Type B pancreatic cell (in vitro differentiated cells): ENCODE measurements around the gene MUC5B. TPM values are rescaled to one million over a fixed set of nuclear protein-coding genes. Genes with fewer than 3 reads are reported as not detected.
"Not testable (repeated sequence)": the region's sequence is repeated elsewhere in the genome, so short reads cannot be mapped to it uniquely, and the experiment has no call there.

Experiments
- DNase-seq: peaks from one replicate; pipeline ENCODE4 v3.0.0; 2021; ENCODE audit warnings: mixed read lengths; ENCODE audit not compliant: unreplicated experiment; ENCODE audit errors: extremely low spot score
- H3K27ac Mint-ChIP-seq: 2 replicates; pipeline ENCODE4 v1.8.0; 2021; ENCODE audit warnings: mild to moderate bottlenecking, mixed read lengths
- H3K27me3 Mint-ChIP-seq: 2 replicates; pipeline ENCODE4 v1.8.0; 2021; ENCODE audit warnings: mixed read lengths
- H3K36me3 Mint-ChIP-seq: 2 replicates; pipeline ENCODE4 v1.8.0; 2021; ENCODE audit warnings: mixed read lengths
- H3K4me1 Mint-ChIP-seq: one replicate; pipeline ENCODE4 v1.8.0; 2021; ENCODE audit warnings: mixed read lengths; ENCODE audit not compliant: unreplicated experiment
- H3K4me3 Mint-ChIP-seq: 2 replicates; pipeline ENCODE4 v1.8.0; 2021; ENCODE audit warnings: mild to moderate bottlenecking, mixed read lengths
- H3K9me3 Mint-ChIP-seq: 2 replicates; pipeline ENCODE4 v1.8.0; 2021; ENCODE audit warnings: mixed read lengths
- total RNA-seq: library from RNA; stranded (reverse); gene quantifications from 2 replicates; pipeline ENCODE4 v1.2.1, GENCODE V29; 2021; ENCODE audit warnings: low replicate concordance
- TF ChIP-seq, protein P1 (sequence below): fragments of 200-600 bp; sonication (generic); conservative IDR thresholded peaks from 2 replicates; pipeline ENCODE4 v1.5.0; 2021; ENCODE audit warnings: antibody characterized with exemption, mild to moderate bottlenecking

Gene MUC5B
- total RNA-seq, 1 donor from 2014 or later = 2.0 TPM

DNA sequence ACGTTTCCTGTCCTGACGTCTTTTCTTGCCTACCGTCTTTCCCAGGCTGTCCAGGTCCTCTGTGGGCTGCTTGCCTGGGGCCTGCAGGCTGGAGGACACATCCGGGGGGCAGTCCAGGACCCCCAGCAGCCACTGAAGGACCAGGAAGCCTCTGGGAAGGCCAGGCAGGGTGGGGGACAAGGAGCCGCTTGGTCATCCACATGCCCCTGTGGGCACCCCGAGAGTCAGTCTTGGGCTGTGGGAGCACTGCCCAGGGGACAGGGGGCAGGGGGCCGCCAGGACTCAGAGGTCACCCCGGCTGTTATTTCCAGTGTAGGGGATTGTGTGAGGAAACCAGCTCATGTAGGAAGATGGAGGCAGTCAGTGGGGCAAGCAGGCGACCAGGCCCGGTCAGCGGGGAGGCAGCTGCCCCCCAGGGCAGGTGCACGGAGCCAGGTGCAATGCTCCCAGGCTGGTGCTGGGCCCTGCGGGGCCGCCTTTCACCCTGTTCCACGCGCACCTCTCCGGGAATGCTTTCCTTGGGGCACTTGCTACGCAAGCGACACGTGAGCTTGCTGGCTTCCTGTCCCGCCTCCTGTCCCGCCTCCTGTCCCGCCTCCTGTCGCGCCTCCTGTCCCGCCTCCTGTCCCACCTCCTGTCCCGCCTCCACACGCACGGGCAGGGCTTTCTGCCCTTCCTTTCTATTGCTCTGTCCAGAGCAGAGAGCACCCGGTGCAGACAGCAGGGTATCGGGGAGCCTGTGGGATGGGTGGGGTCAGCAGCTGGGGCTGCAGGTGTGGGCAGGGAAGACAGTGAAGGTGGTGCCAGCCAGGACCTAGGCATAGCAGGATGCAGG is 39.5 kb downstream of the MUC5B start:
- Mint-ChIP-seq H3K27me3 (peaks cover 3% of the 10 kb centered on the region), H3K27ac (peak overlapping the region; percentile 55), H3K4me1 (peaks cover 10% of the 10 kb centered on the region), H3K4me3 (peak overlapping the region; percentile 81), H3K9me3 (peaks cover 5% of the 10 kb centered on the region), H3K36me3 (peaks cover 4% of the 10 kb centered on the region)
- peak; percentile 84 for DNase-seq
- TF ChIP-seq, protein P1, sequence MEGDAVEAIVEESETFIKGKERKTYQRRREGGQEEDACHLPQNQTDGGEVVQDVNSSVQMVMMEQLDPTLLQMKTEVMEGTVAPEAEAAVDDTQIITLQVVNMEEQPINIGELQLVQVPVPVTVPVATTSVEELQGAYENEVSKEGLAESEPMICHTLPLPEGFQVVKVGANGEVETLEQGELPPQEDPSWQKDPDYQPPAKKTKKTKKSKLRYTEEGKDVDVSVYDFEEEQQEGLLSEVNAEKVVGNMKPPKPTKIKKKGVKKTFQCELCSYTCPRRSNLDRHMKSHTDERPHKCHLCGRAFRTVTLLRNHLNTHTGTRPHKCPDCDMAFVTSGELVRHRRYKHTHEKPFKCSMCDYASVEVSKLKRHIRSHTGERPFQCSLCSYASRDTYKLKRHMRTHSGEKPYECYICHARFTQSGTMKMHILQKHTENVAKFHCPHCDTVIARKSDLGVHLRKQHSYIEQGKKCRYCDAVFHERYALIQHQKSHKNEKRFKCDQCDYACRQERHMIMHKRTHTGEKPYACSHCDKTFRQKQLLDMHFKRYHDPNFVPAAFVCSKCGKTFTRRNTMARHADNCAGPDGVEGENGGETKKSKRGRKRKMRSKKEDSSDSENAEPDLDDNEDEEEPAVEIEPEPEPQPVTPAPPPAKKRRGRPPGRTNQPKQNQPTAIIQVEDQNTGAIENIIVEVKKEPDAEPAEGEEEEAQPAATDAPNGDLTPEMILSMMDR = no peak

DNA sequence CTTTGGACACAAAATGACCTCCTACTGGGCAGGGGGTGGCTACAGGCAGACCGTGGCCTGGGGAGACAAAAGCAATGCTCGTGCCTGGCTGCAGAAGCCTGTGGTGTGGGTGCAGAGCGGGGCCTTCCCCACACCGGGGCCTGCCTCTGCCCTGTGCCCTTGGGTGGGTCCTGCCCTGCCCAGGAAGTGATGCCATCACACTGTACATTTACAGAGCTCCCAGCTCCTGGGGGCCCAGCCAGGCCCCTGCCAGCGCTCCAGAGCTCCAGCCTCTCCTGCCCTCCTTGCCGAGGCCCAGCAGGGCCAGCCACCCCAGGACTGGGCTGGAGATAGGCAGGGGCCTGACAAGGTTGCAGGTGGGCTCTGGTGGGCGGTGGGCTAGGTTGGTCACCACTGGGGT is 40.1 kb downstream of the MUC5B start:
- Mint-ChIP-seq H3K9me3 (peaks cover 5% of the 10 kb centered on the region), H3K27me3 (peaks cover 3% of the 10 kb centered on the region), H3K36me3 (peaks cover 4% of the 10 kb centered on the region), H3K27ac (peak overlapping the region; percentile 55), H3K4me1 (peaks cover 10% of the 10 kb centered on the region), H3K4me3 (peak overlapping the region; percentile 81)
- TF ChIP-seq, protein P1 = no peak
- DNase-seq = no peak

DNA sequence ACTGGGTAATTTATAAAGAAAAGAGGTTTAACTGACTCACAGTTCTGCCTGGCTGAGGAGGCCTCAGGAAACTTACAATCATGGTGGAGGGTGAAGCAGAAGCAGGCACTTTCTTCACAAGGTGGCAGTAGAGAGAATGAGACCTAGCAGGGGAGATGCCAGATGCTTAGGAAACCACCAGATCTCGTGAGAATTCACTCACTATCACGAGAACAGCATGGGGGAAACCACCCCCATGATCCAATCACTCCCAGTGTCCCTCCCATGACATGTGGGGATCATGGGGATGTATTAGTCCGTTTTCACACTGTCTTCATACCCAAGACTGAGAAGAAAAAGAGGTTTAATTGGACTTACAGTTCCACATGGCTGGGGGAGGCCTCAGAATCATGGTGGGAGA is 41.6 kb downstream of the MUC5B start:
- H3K4me3 Mint-ChIP-seq = peak overlapping the region; percentile 21
- H3K36me3 Mint-ChIP-seq, H3K27me3 Mint-ChIP-seq, H3K9me3 Mint-ChIP-seq, DNase-seq, H3K4me1 Mint-ChIP-seq: not testable (repeated sequence)
- TF ChIP-seq, protein P1 = peak; percentile 64
- peak overlapping the region; percentile 71 for H3K27ac Mint-ChIP-seq

DNA sequence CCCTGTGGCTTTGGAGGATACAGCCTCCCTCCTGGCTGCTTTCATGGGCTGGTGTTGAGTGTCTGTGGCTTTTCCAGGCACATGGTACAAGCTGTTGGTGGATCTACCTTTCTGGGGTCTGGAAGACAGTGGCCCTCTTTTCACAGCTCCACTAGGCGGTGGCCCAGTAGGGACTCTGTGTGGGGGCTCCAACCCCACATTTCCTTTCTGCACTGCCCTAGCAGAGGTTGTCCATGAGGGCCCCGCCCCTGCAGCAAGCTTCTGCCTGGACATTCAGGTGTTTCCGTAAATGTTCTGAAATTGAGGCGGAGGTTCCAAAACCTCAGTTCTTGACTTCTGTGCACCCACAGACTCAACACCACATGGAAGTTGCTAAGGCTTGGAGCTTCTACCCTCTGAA is 42.6 kb downstream of the MUC5B start:
- H3K27me3 Mint-ChIP-seq, H3K4me1 Mint-ChIP-seq, DNase-seq, H3K9me3 Mint-ChIP-seq, H3K4me3 Mint-ChIP-seq, H3K27ac Mint-ChIP-seq, H3K36me3 Mint-ChIP-seq: not testable (repeated sequence)

DNA sequence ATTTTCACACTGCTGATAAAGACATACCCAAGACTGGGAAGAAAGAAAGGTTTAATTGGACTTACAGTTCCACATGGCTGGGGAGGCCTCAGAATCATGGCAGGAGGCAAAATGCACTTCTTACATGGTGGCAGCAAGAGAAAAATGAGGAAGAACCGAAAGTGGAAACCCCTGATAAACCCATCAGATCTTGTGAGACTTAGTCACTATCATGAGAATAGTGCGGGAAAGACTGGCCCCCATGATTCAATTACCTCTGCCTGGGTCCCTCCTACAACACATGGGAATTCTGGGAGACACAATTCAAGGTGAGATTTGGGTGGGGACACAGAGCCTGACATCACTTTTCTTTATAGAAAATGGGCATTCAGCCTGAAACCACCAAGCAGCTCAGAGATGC is 44.1 kb downstream of the MUC5B start:
- H3K9me3 Mint-ChIP-seq, H3K4me3 Mint-ChIP-seq, H3K27me3 Mint-ChIP-seq, H3K36me3 Mint-ChIP-seq, H3K27ac Mint-ChIP-seq, DNase-seq: not testable (repeated sequence)
- H3K4me1 Mint-ChIP-seq = peaks cover 16% of the 10 kb centered on the region

DNA sequence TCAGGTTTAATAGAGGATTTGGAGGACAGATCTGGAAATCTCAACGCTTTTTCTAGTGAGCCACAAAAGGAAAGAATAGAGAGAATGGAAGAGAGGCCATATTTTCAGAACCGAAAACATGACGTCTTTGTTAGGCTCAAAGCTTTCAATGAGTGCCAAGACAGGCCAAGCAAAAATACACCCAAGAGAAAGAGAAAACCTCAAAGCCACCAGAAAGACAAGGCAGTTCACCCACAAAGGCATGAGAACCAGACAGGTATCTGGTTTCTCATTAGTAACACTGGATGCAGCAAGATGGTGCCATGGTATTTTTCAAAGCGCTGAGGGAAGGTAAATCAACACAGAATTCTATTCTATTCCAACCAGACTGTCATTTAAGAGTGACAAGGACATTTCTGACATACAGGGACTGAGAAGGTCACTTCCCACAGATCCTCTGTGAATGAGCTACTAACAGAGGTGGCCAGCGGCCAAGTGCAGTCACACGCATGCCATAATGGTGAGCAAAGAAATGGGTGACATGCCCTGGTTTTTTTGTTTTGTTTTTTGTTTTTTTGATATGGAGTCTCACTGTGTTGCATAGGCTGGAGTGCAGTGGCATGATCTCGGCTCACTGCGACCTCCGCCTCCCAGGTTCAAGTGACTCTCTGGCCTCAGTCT is 44.7 kb downstream of the MUC5B start:
- Mint-ChIP-seq H3K27ac (no peak overlapping the region), H3K27me3 (peaks cover 3% of the 10 kb centered on the region), H3K9me3 (peaks cover 5% of the 10 kb centered on the region), H3K4me1 (peaks cover 15% of the 10 kb centered on the region), H3K36me3 (peaks cover 6% of the 10 kb centered on the region), H3K4me3 (no peak overlapping the region)
- TF ChIP-seq, protein P1 = no peak
- DNase-seq = no peak
